ENCODE data around the gene PODXL2.
A peak's percentile ranks its signal among the peaks of the same experiment; 100 is the strongest.

The PODXL2 gene

DNA sequence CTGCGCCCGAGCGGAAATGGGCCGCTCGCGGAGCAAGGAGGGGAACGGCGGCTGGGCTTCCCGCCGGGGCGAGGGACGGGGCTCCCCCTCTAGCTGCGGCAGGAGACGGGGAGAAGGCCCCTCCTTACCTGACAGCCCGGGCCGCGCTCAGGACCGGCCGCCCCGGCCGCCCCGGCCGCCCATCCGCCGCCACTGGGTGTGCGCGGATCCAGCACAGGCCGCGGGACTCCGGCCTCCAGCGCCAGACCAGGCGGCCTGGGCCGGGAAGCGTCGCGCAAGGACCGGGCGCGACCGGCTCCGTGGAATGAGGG, 38.7 kb upstream of the PODXL2 start:
- Histone ChIP-seq H3K27me3 (ENCODE audit: insufficient read depth, poor library complexity, severe bottlenecking) (no peaks in the 10 kb centered on the region), H3K27ac (replicated peaks) (peak overlapping the region; percentile 94), H3K4me3 (replicated peaks; ENCODE audit: insufficient read depth, low read length) (peak overlapping the region; percentile 83)
- DNase-seq (ENCODE audit: low read depth in 1 of 2, low spot score in 1 of 2): no peak
- no peak for TF ChIP-seq SPI1 (IDR thresholded peaks at IDR 0.05; ENCODE audit: borderline replicate concordance, low read depth)
- TF ChIP-seq, protein P1, sequence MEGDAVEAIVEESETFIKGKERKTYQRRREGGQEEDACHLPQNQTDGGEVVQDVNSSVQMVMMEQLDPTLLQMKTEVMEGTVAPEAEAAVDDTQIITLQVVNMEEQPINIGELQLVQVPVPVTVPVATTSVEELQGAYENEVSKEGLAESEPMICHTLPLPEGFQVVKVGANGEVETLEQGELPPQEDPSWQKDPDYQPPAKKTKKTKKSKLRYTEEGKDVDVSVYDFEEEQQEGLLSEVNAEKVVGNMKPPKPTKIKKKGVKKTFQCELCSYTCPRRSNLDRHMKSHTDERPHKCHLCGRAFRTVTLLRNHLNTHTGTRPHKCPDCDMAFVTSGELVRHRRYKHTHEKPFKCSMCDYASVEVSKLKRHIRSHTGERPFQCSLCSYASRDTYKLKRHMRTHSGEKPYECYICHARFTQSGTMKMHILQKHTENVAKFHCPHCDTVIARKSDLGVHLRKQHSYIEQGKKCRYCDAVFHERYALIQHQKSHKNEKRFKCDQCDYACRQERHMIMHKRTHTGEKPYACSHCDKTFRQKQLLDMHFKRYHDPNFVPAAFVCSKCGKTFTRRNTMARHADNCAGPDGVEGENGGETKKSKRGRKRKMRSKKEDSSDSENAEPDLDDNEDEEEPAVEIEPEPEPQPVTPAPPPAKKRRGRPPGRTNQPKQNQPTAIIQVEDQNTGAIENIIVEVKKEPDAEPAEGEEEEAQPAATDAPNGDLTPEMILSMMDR (IDR thresholded peaks at IDR 0.05; ENCODE audit: insufficient read depth, low read length): no peak
- no peak for TF ChIP-seq REST (IDR thresholded peaks at IDR 0.05; ENCODE audit: insufficient replicate concordance, low read depth)
- no peak for TF ChIP-seq POLR2AphosphoS5 (IDR thresholded peaks at IDR 0.05; ENCODE audit: low read depth)
- TF ChIP-seq GABPA (IDR thresholded peaks at IDR 0.05; ENCODE audit: low read depth): no peak

GRCh38 chr3:127590593-127591465, 38.2 kb upstream of the PODXL2 start, which contains the start of gene TPRA1:
TPRA1 (minus strand) TSS chr3:127590733; CDS start chr3:127580146, 10,587 bp downstream.
- H3K27ac ChIP-seq (replicated peaks): peak within 1 kb of the TSS; percentile 94
- no peaks in the 10 kb centered on the region for H3K27me3 ChIP-seq (ENCODE audit: insufficient read depth, poor library complexity, severe bottlenecking)
- peak within 1 kb of the TSS; percentile 83 for H3K4me3 ChIP-seq (replicated peaks; ENCODE audit: insufficient read depth, low read length)
- DNase-seq (ENCODE audit: low read depth in 1 of 2, low spot score in 1 of 2): peak; percentile 95 to 97
- no peak for TF ChIP-seq SPI1 (IDR thresholded peaks at IDR 0.05; ENCODE audit: borderline replicate concordance, low read depth)
- TF ChIP-seq, protein P1 (IDR thresholded peaks at IDR 0.05; ENCODE audit: insufficient read depth, low read length): no peak
- no peak for TF ChIP-seq GABPA (IDR thresholded peaks at IDR 0.05; ENCODE audit: low read depth)
- no peak; the same call in 1 of the 2 replicates for TF ChIP-seq POLR2AphosphoS5 (IDR thresholded peaks at IDR 0.05; ENCODE audit: low read depth)
- TF ChIP-seq REST (IDR thresholded peaks at IDR 0.05; ENCODE audit: insufficient replicate concordance, low read depth): no peak

DNA sequence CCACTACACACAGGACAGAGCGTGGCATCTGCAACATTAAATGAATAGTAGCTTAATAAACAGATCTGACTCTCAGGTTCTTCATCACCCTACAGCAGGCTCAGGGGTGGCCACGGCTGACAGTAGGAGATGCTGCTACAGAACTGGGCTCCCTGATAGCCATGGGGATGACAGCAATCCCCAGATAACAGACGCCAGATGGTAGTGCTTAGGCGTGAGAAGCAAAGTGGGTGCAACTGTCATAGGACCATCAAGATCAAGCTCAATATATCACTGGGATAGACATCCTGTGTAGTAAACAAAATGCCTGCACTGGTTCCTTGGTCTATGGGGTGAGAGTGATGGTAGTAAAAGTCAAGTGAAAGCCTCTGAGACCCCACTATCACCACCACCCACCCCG, 35.8 kb upstream of the PODXL2 start:
- no peak for DNase-seq (ENCODE audit: low read depth in 1 of 2, low spot score in 1 of 2)
- H3K27ac ChIP-seq (replicated peaks): peak overlapping the region; percentile 94
- no peaks in the 10 kb centered on the region for H3K27me3 ChIP-seq (ENCODE audit: insufficient read depth, poor library complexity, severe bottlenecking)
- no peak for TF ChIP-seq POLR2AphosphoS5 (IDR thresholded peaks at IDR 0.05; ENCODE audit: low read depth)
- no peak for TF ChIP-seq GABPA (IDR thresholded peaks at IDR 0.05; ENCODE audit: low read depth)
- no peak for TF ChIP-seq SPI1 (IDR thresholded peaks at IDR 0.05; ENCODE audit: borderline replicate concordance, low read depth)
- TF ChIP-seq, protein P1 (IDR thresholded peaks at IDR 0.05; ENCODE audit: insufficient read depth, low read length): no peak
- H3K4me3 ChIP-seq (replicated peaks; ENCODE audit: insufficient read depth, low read length): no peak overlapping the region

All from HL-60 (cell line).